Measurements from ENCODE around the gene PIGH.

GRCh38 chr14:67627519-67627918, 27.5 kb upstream of the PIGH start:
- TF ChIP-seq POLR2A (IDR thresholded peaks at IDR 0.05; ENCODE audit: low read depth, low read length) (no peak), POLR2AphosphoS5 (IDR thresholded peaks at IDR 0.05; ENCODE audit: low read depth, low read length) (no peak), TAF1 (IDR thresholded peaks at IDR 0.05; ENCODE audit: borderline replicate concordance, low read depth, low read length) (no peak)

All from GM12892 (cell line).